Transverse colon (tissue), 4 donors: Measurements from ENCODE around the gene ARAP2.

Experiments
- EP300 ChIP-seq: sonication (generic); formaldehyde crosslinking; IDR thresholded peaks from one replicate; pipeline ENCODE4 v1.6.1; 2017; ENCODE audit warnings: antibody characterized with exemption, low read depth
- POLR2A ChIP-seq: fragments of 450-650 bp; IDR thresholded peaks from one replicate; pipeline ENCODE4 v1.6.1; 2016; ENCODE audit warnings: antibody characterized with exemption, mild to moderate bottlenecking, moderate library complexity
- POLR2AphosphoS5 ChIP-seq, 3 donors: sonication (generic); formaldehyde crosslinking; IDR thresholded peaks; one replicate each; pipeline ENCODE4 v1.6.1; 2016; ENCODE audit warnings: antibody characterized with exemption in 3 of 3
- TF ChIP-seq, protein P1 (sequence below), 5 experiments: fragments of 200-600 bp in 3 of 5; fragments of 450-650 bp in 2 of 5; sonication (generic) in 3 of 5; IDR thresholded peaks; 1 replicate in 2 of 5; 2 replicates in 3 of 5; pipeline ENCODE4 v1.5.1; 2016 to 2017; ENCODE audit warnings: antibody characterized with exemption in 5 of 5, inconsistent platforms in 3 of 5, mild to moderate bottlenecking in 2 of 5, moderate library complexity in 1 of 5

DNA sequence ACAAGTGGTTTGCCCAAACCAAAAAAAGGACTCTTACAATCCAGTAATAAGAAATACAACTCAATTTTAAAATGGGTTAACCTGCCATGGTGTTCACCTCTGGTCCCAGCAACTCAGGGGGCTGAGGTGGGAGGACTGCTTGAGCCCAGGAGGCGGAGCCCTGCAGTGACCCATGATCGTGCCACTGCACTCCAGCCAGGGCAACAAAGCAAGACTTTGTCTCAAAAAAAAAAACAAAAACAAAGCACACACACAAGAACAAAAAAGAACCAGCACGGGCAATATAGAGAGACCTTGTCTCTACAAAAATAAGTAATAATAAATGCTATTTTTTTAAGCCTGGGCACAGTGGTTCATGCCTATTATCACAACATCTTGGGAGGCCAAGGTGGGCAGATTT lies 28.7 kb downstream of the ARAP2 start:
- TF ChIP-seq, protein P1, sequence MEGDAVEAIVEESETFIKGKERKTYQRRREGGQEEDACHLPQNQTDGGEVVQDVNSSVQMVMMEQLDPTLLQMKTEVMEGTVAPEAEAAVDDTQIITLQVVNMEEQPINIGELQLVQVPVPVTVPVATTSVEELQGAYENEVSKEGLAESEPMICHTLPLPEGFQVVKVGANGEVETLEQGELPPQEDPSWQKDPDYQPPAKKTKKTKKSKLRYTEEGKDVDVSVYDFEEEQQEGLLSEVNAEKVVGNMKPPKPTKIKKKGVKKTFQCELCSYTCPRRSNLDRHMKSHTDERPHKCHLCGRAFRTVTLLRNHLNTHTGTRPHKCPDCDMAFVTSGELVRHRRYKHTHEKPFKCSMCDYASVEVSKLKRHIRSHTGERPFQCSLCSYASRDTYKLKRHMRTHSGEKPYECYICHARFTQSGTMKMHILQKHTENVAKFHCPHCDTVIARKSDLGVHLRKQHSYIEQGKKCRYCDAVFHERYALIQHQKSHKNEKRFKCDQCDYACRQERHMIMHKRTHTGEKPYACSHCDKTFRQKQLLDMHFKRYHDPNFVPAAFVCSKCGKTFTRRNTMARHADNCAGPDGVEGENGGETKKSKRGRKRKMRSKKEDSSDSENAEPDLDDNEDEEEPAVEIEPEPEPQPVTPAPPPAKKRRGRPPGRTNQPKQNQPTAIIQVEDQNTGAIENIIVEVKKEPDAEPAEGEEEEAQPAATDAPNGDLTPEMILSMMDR (IDR thresholded peaks at IDR 0.05), result no peak
- TF ChIP-seq POLR2AphosphoS5 (IDR thresholded peaks at IDR 0.05) (no peak), POLR2A (no peak), EP300 (no peak)
